GM21423 (cell line): ENCODE data around the gene PKHD1.

Experiments used
- ATAC-seq: cut with Tn5 transposase; IDR thresholded peaks from one replicate; pipeline ENCODE4 v1.9.1; 2021; ENCODE audit warnings: mild to moderate bottlenecking, moderate library complexity; ENCODE audit not compliant: unreplicated experiment

The PKHD1 gene

DNA sequence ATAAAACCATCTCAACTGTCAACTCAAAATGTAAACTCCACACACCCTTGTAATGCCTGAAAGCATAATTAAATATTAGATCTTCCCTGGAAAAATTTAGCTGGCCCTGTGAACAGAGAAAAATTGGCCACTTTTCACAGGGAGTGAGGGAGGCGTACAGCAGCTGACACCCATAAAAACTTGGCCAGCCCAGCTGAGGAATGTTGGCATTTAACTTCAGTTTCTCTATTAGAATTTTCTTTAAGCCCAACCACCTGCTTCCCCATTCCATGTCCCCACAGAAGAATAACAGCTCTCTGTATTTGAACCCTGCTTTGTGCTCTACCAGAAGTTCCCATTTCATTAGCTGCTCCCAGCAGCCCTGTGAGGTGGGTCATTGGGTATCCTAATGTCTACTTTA is 41.0 kb downstream of the PKHD1 start:
- ATAC-seq: no peak

DNA sequence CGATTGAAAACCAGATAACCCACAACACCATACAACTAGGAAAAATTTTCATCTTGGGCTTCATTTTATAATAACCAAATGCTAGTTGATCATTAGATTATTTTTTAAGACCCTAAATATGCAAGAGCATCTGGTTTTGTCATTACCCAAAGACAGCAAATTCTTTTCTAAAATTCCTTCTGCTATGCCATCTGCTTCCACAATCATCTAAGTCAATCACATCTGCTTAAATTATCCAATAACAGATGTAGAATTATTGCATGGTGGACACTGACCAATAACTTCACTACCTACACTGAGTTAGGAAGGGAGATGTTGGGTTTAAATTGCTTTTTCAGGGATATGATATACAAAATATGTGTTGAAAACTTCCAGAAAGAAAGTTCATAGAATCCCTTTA is 41.9 kb downstream of the PKHD1 start:
- no peak for ATAC-seq

DNA sequence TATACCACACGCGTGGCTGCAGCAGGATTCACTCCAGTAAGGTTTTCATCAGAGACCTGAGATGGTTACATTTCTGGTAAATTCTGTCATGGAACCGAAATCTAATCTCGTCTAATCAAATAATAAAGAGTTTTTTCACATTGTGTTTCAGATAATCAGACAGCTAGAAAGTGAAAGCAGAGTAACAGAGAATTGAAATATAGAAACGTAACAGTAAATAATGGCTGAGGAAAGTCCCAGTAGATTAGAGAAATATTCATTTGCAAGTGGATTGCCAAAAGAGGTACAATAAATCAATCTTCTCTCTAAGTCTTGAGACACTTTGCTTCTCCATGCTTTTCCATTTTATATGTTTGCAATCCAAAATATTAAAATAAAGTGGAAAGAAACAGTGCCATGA is 42.4 kb downstream of the PKHD1 start:
- ATAC-seq: no peak

DNA sequence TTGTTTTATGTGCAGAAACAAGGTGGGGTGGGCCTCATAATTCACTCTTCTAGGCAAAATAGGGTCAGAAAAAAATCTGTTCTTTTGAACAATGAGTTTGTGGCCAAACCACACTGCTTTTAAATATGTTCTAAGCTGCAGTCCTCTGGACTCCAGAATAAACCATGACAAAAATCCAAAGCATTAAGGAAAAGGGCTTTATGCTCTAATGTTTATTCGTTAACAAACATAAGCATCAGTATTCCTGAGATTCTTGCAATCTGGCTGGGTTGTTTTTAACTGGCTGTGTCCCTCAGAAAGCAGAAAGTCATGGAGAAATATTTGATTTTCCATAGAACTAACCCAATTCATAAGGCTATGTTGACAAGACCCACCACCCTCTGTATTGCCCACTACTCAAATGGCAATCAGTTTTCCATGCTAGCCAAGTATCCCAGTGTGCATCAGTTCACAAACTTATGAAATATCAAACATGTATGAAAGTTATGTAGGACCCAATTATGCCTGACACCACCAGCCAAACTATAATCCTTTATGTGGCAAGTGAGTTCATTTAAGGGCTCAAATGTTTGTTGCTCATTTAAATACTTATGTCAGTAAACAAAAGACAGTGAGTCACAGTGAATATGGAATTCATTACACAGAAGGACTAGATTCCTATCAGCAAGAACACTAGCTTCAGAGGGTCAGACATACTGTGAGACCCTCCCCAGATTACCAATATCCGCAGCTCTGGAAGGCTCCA is 45.1 kb downstream of the PKHD1 start:
- no peak for ATAC-seq

DNA sequence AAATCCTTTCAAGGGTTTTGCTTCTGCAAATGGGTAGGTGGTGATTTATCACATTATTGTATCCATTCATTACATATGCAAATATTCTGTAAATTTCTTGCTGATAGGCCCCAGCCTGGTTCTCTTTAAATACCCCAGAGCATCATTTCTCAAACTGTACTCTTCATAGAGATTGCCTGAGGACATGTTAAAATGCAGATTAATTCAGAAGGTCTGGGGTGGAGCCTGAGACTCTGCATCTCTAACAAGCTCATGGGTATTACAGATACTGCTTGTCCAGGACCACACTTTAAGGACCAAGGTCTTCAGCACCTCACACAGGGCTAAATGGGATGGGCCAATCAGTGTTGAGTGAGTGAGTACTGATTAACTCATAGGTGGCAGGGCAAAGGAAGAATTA is 46.3 kb downstream of the PKHD1 start:
- no peak for ATAC-seq

DNA sequence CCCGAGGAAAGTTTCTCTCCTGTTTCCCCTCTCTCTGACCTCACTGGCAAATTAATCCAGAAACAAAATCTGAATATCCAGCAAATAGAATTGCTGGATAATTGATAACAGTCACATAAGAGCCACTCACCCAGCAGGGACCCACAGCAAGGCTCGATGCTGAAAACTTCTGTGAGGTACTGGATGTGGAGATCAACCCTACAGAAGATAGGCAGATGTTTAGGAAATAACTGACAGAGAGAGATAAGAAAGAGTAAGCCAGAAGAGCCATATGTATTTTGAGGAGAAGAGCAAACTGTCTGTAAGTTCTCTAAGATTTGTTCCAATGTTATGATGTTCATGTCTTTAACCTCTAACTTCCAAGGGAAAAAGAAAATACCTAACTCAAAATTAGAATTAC is 59.7 kb downstream of the PKHD1 start:
- no peak for ATAC-seq

DNA sequence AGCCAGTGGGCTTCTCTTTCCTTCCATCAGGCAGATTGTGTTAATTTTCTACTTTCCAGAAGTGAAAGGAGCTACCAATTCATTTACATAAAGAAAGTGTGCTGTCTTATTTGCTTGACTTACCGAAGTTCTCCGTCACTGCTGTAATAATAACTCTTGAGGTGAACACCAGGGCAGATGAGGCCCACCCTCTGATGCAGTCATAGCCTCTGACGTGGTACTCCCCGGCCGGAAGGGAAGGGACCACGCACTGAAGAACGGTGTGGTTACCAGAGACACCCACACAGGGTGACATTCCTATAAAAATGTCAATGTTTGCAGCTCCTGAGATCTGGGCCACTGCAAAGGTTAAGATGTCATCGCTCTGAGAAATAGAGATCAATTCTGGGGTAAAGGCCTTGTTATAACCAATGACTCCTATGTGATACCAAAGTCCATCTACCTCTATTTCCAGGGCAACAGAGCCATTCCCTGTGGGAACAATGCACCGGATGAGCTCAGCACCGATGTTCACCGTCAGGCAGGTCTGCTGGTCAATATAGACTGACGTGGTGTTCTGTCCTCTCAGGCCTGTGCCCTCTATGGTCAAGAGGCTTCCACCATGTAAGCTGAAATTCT is 62.9 kb downstream of the PKHD1 start:
- no peak for ATAC-seq

DNA sequence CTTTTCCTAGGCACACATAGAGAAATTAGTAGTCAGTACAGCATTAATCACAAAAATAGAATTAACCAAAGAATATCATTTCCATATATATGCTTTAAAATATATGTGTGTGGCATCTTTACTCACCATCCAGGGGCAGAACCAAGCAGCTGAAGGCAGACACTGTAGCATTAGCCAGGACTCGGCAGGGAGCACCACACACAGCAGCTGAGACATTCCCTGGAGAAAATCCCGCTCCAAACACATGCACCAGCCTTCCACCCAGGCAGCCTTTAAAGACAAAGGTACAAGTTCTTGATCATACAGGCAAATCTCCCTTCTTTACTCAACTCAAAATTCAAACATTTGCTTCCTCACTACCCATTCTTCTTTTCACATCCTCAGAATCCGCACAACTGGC is 64.7 kb downstream of the PKHD1 start:
- ATAC-seq: no peak

DNA sequence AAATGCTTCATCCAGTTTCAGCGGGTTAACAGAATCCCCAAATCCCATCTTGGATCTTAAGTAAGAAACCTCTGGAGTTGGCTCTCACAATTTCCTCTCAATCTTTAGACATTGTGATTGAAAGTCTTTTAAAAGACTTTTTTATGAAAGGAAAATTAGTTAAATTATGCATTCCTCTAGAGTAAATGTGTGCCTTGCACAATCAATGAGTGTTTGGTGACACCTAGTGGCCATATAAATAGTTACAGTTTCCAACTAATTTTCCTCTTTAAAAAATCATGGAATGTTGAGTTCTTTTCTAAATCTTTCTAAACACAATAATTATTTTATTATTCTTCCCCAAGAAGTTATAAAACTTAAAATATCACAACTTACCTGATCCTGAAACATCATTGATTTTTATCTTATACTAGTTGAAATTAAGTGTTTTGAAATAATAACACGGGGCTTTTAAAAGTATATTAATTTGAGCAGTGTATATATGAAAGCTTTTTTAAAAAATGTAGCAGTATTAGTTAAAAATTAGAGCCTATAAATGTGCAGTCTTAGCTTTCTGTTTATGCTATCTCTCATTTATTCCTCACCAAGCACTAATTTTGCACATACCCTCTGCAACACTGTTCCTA is 66.4 kb downstream of the PKHD1 start:
- ATAC-seq: no peak

DNA sequence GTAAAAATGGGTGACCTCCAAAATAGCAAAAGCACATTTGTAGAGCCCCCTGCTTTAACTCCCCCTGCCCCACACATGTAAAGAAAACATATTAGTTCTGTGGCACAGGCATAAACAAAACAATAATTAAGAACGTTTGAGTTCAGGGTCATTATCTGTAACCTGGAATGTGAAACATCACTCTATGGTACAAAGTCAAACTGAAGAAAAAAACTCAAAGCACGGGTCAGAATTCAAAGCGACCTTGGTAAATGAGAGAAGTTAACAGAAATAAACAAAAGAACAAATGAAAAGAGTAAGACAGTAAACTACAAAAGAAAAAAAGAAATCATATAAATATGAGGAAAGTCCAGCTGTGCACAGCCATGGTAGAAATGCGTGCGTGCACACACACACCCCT is 67.5 kb downstream of the PKHD1 start:
- ATAC-seq: no peak

DNA sequence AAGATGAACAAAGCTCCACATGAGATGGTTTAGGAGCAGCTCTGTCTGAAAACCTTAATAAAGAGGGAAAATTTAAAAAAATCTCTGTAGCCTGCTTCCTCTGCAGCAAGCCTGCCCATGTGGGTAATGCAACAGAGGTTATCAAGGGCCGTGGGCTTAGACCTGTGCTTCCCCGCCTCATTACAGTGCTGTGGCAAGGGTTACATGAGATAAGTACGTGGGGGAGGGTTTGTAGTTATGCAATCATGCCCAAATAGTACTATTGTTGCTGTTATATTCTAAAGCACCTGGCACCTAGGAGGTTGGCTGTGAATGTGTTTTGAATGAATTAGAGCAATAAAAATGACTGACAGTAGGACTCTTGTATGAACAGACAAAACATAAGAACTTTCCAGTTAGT is 68.3 kb downstream of the PKHD1 start:
- no peak for ATAC-seq

DNA sequence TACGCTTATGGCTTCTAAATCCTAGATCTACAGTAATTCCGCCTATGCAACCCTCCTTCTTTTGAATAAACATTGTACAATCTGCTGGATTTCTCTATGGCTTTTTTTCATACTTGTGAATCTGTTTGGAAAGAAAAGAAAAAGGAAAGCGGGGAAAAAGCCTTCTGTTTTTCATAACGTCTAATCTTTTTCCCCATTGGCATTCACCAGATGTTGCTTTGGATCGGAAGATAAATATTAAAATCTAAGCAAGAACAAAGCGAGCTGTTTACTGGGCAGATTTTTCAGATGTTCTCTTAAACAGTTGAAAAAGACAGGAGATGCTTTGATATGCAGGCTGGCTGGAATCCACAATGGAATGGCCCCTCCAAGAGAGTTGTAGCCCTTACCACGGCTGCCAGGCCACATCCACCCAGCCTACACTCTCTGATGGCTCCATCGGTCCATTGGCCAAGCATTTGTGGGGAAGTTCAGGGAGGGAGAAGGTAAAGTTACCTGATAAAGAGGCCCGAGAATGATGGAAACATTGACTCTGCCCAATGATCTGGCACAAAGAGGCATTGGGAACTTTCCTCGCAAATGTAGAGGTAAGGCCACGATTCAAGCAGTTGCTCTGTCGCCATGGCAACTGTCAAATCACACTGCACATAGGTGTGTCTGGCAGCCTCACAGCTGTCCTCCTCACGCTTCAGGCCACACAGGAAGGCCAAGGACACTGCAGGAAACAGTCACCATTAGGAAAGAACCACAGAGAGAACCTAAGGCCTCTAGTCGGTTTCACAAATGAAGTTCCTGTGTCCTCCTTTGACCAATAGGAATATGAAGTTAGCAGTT is 70.3 kb downstream of the PKHD1 start:
- ATAC-seq: no peak

DNA sequence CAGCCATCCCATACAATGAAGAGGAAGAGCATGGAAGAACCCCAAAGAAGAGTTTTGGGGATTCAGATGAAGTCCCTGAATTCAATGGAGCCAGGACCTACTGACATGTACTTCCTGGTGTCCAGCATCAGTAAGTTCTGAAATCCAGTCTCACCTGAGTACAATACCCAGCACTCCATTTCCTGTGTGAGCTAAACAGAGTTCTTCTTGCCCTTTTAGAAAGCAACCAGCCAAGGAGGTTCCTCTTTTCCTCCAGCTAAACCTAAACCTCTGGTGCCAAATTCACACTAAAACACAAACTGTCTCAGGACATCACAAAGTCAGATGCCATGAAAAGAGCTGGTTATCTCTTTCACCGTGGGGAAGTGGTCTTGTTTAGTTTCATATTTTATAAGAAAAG is 71.5 kb downstream of the PKHD1 start:
- ATAC-seq: no peak

DNA sequence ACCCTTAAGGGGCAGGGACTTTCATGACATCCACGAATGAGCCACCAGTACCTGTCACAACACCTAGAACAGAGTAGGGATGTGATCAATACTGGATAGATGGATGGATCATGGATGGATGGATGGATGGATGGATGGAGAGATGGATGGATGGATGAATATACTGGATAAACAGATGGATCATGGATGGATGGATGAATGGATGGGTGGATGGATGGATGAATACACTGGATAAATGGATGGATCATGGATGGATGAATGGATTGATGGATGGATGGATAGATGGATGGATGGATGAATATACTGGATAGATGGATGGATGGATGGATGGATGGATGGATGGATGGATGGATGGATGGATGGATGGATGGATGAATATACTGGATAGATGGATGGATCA is 73.0 kb downstream of the PKHD1 start:
- no peak for ATAC-seq

DNA sequence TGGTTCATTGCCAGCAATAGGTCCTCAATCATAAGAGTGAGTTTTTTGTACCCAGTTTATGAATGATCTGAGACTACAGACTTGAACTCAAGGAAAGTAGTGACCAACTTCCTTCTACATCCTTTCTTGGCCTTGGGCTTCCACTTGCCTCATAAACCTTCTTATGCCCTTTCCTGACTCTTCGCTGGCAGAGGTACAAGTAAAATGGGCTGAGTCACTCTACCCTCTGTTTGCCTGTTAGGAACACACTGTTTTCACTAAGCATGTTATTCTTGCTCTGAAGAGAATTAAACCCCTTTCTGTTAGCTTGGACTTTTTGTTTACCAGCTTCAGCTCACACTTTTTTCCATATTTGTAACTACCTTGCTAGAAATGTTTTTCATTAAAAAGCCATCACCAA is 74.4 kb downstream of the PKHD1 start:
- no peak for ATAC-seq

DNA sequence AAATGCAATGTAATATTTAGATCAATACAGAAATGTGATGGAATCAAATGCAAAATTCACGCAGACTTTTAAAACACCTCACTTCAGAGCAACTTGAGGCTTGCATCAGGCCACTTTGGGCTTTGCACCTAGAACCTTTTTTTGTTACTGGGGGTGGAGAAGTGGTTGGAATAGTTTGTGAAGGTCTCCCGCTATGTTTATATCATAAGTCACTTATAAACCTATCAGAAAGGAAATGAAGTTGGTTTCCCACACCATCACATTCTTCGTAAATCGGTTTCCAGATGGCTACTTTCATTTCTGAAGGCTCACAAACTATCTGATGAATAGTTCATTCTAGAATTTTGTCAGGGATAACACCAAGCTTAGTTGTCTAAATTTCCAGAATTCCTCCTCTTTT is 74.8 kb downstream of the PKHD1 start:
- no peak for ATAC-seq

DNA sequence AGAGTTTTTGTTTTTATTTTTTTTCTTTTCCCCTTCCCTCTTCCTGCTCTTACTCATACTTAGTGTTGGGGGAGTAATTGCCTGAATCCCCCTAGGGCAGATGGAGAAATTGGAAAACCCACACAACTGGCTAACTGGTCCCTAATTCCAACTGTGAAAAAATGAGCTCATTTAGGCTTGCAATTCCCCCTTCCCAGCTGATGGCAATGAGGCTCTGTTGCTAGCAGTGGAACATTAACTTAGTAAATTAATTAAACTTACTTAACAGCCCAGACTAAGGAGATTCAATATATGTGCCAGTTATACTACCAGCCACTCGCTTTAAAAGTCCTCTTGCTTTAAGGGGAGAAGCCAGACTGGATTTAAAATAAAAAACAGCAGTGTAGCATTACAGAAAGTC is 76.6 kb downstream of the PKHD1 start:
- no peak for ATAC-seq

DNA sequence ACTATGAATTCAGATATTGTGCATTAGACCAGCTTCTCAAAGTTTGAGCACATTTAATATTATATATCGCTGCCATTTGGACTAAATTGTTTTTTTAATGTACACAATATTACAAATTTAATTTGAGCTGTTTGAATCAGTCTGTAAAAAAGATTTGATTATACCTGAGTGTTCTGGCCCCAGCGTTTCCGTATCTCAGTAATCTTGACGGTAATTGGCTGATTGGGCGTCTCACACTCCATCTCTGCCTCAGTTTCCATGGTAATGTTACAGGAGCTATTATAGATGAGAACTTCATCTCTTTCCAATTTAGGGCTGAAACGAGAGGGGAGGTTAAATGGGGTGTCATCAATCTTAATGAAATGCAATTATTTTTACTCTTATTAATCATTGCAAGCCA is 77.3 kb downstream of the PKHD1 start:
- no peak for ATAC-seq

DNA sequence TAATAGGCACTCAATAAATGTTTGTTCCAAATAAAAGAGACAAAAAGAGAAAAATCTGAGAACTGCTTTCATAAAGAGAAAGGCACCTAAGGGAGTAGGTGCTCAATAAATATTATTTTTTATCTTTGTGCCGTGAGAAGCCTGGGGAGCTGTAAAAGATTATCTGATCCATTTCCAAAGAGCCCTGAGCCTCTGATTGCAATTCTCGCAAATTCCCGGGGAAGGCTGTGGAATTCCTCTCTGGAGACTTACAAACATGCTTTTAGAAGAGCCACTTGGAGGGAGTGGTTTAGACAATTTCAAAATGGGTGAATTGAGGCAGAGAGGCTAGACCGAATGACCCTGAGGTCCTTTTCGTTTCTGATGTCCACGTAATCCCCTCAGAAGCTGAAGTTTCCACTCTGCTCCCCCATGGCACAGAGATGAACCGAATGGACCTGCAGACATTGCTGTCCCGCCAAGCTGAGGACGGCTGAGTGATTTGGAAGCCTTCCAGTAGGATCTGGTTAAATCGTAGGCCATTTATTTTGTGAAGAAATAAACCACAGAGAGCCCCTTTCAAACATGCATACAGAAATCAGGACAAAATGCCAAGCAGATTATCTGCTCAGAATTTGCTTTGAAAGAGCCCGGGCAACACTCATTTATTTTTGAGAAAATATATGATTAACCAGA is 77.8 kb downstream of the PKHD1 start:
- ATAC-seq: no peak

DNA sequence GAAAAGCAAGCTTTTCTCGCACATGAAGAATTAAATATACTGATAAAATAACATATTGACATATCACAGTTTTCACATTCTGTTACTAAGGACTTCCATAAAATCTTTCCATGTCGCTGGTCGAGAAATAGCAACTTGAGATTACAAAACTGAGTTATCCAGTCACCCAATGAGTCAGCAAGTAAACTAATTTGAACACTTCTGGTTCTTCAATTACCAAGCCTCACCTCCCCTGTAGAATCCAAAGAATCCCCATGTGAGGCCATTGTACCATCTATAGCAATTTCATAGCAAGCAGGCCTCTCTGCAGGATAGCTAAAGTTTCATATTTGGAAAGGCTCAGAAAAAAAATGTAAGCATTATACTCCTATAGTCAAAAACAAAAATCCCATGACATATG is 87.3 kb downstream of the PKHD1 start:
- no peak for ATAC-seq

DNA sequence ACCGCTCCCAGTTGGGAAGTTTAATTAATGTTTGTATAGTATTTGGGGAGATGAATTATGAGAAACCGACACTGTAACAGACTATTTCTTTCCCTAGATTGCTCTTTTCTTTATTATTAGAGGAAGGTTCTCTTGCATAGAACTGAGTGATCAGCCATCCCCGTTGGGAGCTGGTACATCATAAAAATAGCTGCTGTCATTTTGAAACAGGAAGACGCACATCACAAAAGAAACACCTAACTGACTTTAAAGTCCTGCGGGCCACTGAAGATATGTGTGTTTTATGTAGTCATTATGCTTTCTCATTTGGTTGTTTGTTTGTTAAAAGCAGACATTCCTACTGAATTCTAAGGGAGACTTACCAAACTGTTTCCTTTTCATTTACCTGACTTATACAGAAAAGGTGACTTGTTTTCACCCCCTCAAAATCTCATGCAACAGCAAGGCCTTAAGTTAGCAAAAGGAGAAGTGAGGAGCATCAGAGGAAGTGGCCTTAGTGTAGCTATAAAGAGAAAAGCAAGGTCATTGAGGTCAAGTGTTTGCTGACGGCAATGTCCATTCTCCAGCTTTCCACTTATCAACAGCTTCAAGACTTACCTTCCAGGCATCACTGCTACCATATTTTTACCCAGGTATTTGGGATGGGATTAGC is 91.0 kb downstream of the PKHD1 start:
- ATAC-seq: peak; percentile 83
